WTC11 (cell line): ENCODE results near the gene SLC35G2. TPM values are rescaled to one million over a fixed set of nuclear protein-coding genes. Genes with fewer than 3 reads are reported as not detected.

Experiments used
- ATAC-seq: fragments of 200-7000 bp; cut with Tn5 transposase; 2 replicates; pipeline ENCODE4 v1.10.0; 2021; ENCODE audit warnings: mild to moderate bottlenecking, moderate library complexity
- CTCF ChIA-PET: fragments of 300-600 bp; sonication (Branson Sonifier 250); formaldehyde crosslinking; loops from one replicate; lab custom pipeline; 2021; ENCODE audit warnings: antibody characterized with exemption; lab: Charles Lee
- POLR2A ChIA-PET: fragments of 350-600 bp; sonication (Branson Sonifier 250); formaldehyde crosslinking; loops from one replicate; lab custom pipeline; 2021; ENCODE audit warnings: antibody characterized with exemption; lab: Charles Lee
- DNase-seq: peaks from one replicate; pipeline ENCODE4 v3.0.0; 2021; ENCODE audit warnings: low spot score
- H3K27ac Mint-ChIP-seq: 2 replicates; pipeline ENCODE4 v1.8.0; 2021; ENCODE audit warnings: mixed read lengths
- H3K27me3 Mint-ChIP-seq: 2 replicates; pipeline ENCODE4 v1.8.0; 2021; ENCODE audit warnings: low read depth, mild to moderate bottlenecking, moderate library complexity, mixed read lengths
- H3K36me3 Mint-ChIP-seq: 2 replicates; pipeline ENCODE4 v1.8.0; 2021; ENCODE audit warnings: mixed read lengths
- H3K4me1 Mint-ChIP-seq: 2 replicates; pipeline ENCODE4 v1.8.0; 2022; ENCODE audit warnings: mixed read lengths
- H3K4me3 Mint-ChIP-seq: 2 replicates; pipeline ENCODE4 v1.8.0; 2021; ENCODE audit warnings: mild to moderate bottlenecking, moderate library complexity, mixed read lengths
- H3K9me3 Mint-ChIP-seq: 2 replicates; pipeline ENCODE4 v1.8.0; 2021; ENCODE audit warnings: mixed read lengths
- AFF4 ChIP-seq: sonication (generic); formaldehyde crosslinking; IDR thresholded peaks from 2 replicates; pipeline ENCODE4 v1.8.1; 2023; ENCODE audit warnings: mild to moderate bottlenecking, missing genetic modification reagents, borderline replicate concordance
- ARID4B ChIP-seq: sonication (generic); formaldehyde crosslinking; IDR thresholded peaks from 2 replicates; pipeline ENCODE4 v1.8.0; 2023; ENCODE audit warnings: missing genetic modification reagents, mild to moderate bottlenecking, borderline replicate concordance
- FOXK1 ChIP-seq: sonication (generic); formaldehyde crosslinking; IDR thresholded peaks from 2 replicates; pipeline ENCODE4 v1.8.0; 2022; ENCODE audit warnings: mild to moderate bottlenecking, moderate library complexity, missing genetic modification reagents
- GTF2I ChIP-seq: fragments of 250-450 bp; sonication (Bioruptor Pico); conservative IDR thresholded peaks from 2 replicates; pipeline ENCODE4 v1.4.0; 2021; ENCODE audit warnings: mild to moderate bottlenecking
- HMGA2 ChIP-seq: fragments of 250-450 bp; sonication (Bioruptor Pico); IDR thresholded peaks from 2 replicates; pipeline ENCODE4 v1.4.0; 2021; ENCODE audit warnings: mild to moderate bottlenecking, moderate library complexity
- KAT7 ChIP-seq: sonication (generic); formaldehyde crosslinking; IDR thresholded peaks from 2 replicates; pipeline ENCODE4 v1.8.1; 2023; ENCODE audit warnings: missing genetic modification reagents, mild to moderate bottlenecking, borderline replicate concordance
- NR2C2 ChIP-seq: sonication (generic); formaldehyde crosslinking; IDR thresholded peaks from 2 replicates; pipeline ENCODE4 v1.8.0; 2022; ENCODE audit warnings: mild to moderate bottlenecking, missing genetic modification reagents
- NR3C1 ChIP-seq: sonication (generic); formaldehyde crosslinking; conservative IDR thresholded peaks from 2 replicates; pipeline ENCODE4 v1.8.1; 2023; ENCODE audit warnings: low read depth, mild to moderate bottlenecking, missing genetic modification reagents
- SMAD3 ChIP-seq: sonication (generic); formaldehyde crosslinking; IDR thresholded peaks from 2 replicates; pipeline ENCODE4 v1.8.0; 2022; ENCODE audit warnings: missing genetic modification reagents, mild to moderate bottlenecking, borderline replicate concordance
- SOX15 ChIP-seq: fragments of 250-450 bp; sonication (Bioruptor Pico); IDR thresholded peaks from 2 replicates; pipeline ENCODE4 v1.9.0; 2021; ENCODE audit warnings: mild to moderate bottlenecking
- USF2 ChIP-seq: sonication (generic); formaldehyde crosslinking; IDR thresholded peaks from 2 replicates; pipeline ENCODE4 v1.8.1; 2023; ENCODE audit warnings: mild to moderate bottlenecking, missing genetic modification reagents, moderate library complexity
- ZBTB21 ChIP-seq: sonication (generic); formaldehyde crosslinking; IDR thresholded peaks from 2 replicates; pipeline ENCODE4 v1.8.1; 2023; ENCODE audit warnings: mild to moderate bottlenecking, missing genetic modification reagents, borderline replicate concordance
- ZNF138 ChIP-seq: sonication (generic); formaldehyde crosslinking; conservative IDR thresholded peaks from 2 replicates; pipeline ENCODE4 v1.8.1; 2022; ENCODE audit warnings: mild to moderate bottlenecking, moderate library complexity, missing genetic modification reagents
- ZNF281 ChIP-seq: sonication (generic); formaldehyde crosslinking; IDR thresholded peaks from 2 replicates; pipeline ENCODE4 v1.8.0; 2023; ENCODE audit warnings: mild to moderate bottlenecking, missing genetic modification reagents
- total RNA-seq: library from RNA; stranded (reverse); gene quantifications from 3 replicates; pipeline ENCODE4 v1.2.3, GENCODE V29; 2021
- TF ChIP-seq, protein P1 (sequence below): sonication (generic); formaldehyde crosslinking; IDR thresholded peaks from 2 replicates; pipeline ENCODE4 v1.8.1; 2023; ENCODE audit warnings: mild to moderate bottlenecking, moderate library complexity, missing genetic modification reagents

The SLC35G2 gene
- total RNA-seq, 1 experiment from 2014 or later = 3.6 TPM

DNA sequence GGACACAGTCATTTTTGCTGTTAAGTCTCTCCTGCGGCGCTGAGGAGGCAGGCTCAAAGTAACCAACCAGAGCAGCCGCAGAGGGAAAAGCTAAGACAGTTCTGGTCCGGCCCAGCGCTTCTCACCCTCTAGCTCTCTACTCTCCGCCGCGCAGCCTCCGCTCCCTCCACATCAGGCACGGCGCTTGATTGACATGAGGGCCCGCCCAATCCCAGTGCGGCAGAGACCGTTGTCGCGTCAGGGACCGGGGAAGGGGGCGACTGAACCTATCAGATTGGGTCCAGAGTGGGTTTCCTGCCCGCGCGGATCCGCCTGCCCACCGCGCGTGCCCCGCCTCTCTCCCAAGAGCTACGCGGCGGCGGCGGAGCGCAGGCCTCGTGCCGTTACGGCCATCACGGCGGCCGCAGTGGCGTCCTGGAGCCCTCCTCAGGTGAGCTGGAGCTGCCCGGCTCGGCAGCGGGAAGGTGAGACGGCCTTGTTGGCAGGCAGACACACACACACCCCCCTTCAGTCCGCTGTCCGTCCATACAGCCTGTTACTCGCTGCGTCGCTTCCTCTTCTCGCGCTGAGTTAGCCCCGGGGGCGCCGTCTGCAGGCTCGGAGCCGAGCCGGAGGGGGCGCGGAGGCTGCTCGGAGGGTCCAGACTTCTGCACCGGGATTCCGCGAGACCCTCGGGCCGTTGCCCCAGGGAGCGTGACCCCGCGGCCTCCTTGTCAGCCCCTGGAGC lies 43.1 kb downstream of the SLC35G2 start, which contains the start of gene NCK1 (continued):
- TF ChIP-seq, protein P1, sequence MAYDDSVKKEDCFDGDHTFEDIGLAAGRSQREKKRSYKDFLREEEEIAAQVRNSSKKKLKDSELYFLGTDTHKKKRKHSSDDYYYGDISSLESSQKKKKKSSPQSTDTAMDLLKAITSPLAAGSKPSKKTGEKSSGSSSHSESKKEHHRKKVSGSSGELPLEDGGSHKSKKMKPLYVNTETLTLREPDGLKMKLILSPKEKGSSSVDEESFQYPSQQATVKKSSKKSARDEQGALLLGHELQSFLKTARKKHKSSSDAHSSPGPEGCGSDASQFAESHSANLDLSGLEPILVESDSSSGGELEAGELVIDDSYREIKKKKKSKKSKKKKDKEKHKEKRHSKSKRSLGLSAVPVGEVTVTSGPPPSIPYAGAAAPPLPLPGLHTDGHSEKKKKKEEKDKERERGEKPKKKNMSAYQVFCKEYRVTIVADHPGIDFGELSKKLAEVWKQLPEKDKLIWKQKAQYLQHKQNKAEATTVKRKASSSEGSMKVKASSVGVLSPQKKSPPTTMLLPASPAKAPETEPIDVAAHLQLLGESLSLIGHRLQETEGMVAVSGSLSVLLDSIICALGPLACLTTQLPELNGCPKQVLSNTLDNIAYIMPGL = peak; percentile 88
- TF ChIP-seq FOXK1 (CRISPR knock-in tag) (peak; percentile 83), USF2 (CRISPR knock-in tag) (peak; percentile 37; the same call in 1 of the 2 replicates), GTF2I (CRISPR knock-in tag) (no peak), ARID4B (CRISPR knock-in tag) (peak; percentile 95; the same call in 1 of the 2 replicates), AFF4 (CRISPR knock-in tag) (no peak; the same call in 1 of the 2 replicates), NR2C2 (CRISPR knock-in tag) (no peak)

- peaks cover 48% of the 10 kb centered on the region for H3K4me1 Mint-ChIP-seq
- peak overlapping the region; percentile 97 for H3K27ac Mint-ChIP-seq
- peaks cover 2% of the 10 kb centered on the region; the same call in 1 of the 2 replicates for H3K36me3 Mint-ChIP-seq
- peak overlapping the region; percentile 94 for H3K4me3 Mint-ChIP-seq
- no peaks in the 10 kb centered on the region for H3K9me3 Mint-ChIP-seq
- ChIA-PET CTCF (interaction anchor here (2.0 to 4.2 kb wide), 3 partner anchors 110 to 170 kb away, joined by 5 to 29 read pairs (median 26); partner anchors contain the start of gene STAG1), POLR2A (interaction anchor here (0.8 to 2.8 kb wide), 7 partner anchors 11 to 151 kb away, joined by 4 to 19 read pairs (median 5); partner anchors contain the start of genes IL20RB and STAG1)
- peak; percentile 61 for DNase-seq
- no peaks in the 10 kb centered on the region for H3K27me3 Mint-ChIP-seq
- ATAC-seq = peak; percentile 6
- no peak for TF ChIP-seq KAT7 (CRISPR knock-in tag)
- no peak for TF ChIP-seq SMAD3 (CRISPR knock-in tag)
- TF ChIP-seq, protein P1 = peak; percentile 4; the same call in 1 of the 2 replicates
- TF ChIP-seq HMGA2 = no peak
- TF ChIP-seq ZBTB21 = no peak
- TF ChIP-seq NR3C1 (CRISPR knock-in tag) = no peak
- TF ChIP-seq ZNF138 (CRISPR knock-in tag) = no peak
- no peak for TF ChIP-seq SOX15 (CRISPR knock-in tag)
- TF ChIP-seq ZNF281 (CRISPR knock-in tag) = 0 out of 2 replicates have a peak, but pooled peaks have one; percentile 13
These were observed 43.8 kb downstream of the SLC35G2 start for GRCh38 chr3:136862617-136863322.
